ENCODE results near the gene MYO16. TPM values are rescaled to one million over a fixed set of nuclear protein-coding genes. Genes with fewer than 3 reads are reported as not detected.
"Not testable (repeated sequence)": the region's sequence is repeated elsewhere in the genome, so short reads cannot be mapped to it uniquely, and the experiment has no call there.

The MYO16 gene
- total RNA-seq, 3 donors from 2014 or later = 0.15 to 0.48 (median 0.33) TPM

GRCh38 chr13:109215377-109215776, 586.0 kb downstream of the MYO16 start:
- Histone ChIP-seq H3K9me3 (no peaks in the 10 kb centered on the region), H3K27me3 (no peaks in the 10 kb centered on the region), H3K36me3 (no peaks in the 10 kb centered on the region), H3K4me3 (no peak overlapping the region), H3K4me1 (no peaks in the 10 kb centered on the region), H3K27ac (no peak overlapping the region)
- intact Hi-C loops (cut with DNase I; ENCODE audit: low total_unique reads) = no loop called here
- no peak for TF ChIP-seq CTCF (IDR thresholded peaks at IDR 0.05)
- TF ChIP-seq POLR2A (IDR thresholded peaks at IDR 0.05) = no peak
- TF ChIP-seq POLR2AphosphoS5 (IDR thresholded peaks at IDR 0.05) = no peak
- DNase-seq (ENCODE audit: low spot score in 2 of 2) = no peak

DNA sequence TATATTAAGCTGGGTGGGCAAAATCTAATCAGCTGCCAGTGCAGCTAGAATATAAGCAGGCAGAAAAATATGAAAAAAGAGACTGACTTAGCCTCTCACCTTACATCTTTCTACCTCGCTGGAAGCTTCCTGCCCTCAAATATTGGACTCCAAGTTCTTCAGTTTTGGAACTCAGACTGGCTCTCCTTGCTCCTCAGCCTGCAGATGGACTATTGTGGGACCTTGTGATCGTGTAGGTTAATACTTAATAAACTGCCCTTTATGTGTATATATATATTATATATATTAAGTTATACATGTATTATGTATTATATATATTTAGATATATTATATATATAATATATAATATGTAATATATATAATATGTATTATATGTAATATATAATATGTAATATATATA, 588.1 kb downstream of the MYO16 start:
- DNase-seq (ENCODE audit: low spot score in 2 of 2); H3K27ac ChIP-seq; H3K9me3 ChIP-seq; H3K4me1 ChIP-seq; intact Hi-C loops (cut with DNase I; ENCODE audit: low total_unique reads); H3K4me3 ChIP-seq; H3K27me3 ChIP-seq; H3K36me3 ChIP-seq: not testable (repeated sequence)

DNA sequence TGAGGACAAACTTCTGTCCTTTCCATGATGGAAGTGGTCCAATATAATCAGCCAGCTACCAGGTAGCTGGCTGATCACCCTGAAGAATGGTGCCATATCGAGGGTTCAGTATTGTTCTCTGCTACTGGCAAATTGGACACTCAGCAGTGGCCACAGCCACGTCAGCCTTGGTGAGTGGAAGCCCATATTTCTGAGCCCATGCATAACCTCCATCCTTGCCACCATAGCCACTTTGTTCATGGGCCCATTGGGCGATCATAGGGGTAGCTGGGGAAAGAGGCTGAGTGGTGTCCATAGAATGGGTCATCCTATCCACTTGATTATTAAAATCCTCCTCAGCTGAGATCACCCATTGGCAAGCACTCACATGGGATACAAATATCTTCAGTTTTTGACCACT, 591.2 kb downstream of the MYO16 start:
- no peak for DNase-seq (ENCODE audit: low spot score in 2 of 2)
- Histone ChIP-seq H3K27me3 (no peaks in the 10 kb centered on the region), H3K36me3 (no peaks in the 10 kb centered on the region), H3K27ac (no peak overlapping the region), H3K4me3 (no peak overlapping the region), H3K4me1 (no peaks in the 10 kb centered on the region), H3K9me3 (peaks cover 11 to 15% of the 10 kb centered on the region in 2 donors)
- intact Hi-C loops (cut with DNase I; ENCODE audit: low total_unique reads) = no loop called here
- TF ChIP-seq CTCF (IDR thresholded peaks at IDR 0.05) (no peak), POLR2A (IDR thresholded peaks at IDR 0.05) (no peak), POLR2AphosphoS5 (IDR thresholded peaks at IDR 0.05) (no peak)

DNA sequence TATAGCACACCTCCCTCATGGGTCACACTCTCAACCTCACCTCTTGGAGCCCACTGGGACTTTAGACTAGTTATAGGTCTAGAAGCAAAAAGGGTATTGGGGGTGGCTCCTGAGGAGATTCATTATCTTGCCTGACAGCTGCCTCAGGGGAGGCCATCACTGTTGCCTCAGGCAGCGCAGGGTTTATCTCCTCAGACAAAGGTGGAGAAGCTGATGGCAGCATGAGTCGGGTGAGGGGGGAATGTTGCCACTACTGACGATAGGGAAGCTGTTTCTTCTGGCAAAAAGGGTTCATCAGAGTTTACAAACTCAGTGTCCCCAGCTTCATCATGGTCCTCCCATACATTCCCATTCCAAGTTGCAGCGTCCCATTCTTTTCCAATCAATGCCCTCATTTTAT, 594.6 kb downstream of the MYO16 start:
- H3K9me3 ChIP-seq = peaks cover 11 to 15% of the 10 kb centered on the region in 2 donors
- H3K27me3 ChIP-seq = no peaks in the 10 kb centered on the region
- intact Hi-C loops (cut with DNase I; ENCODE audit: low total_unique reads) = no loop called here
- no peak overlapping the region for H3K4me3 ChIP-seq
- no peak for DNase-seq (ENCODE audit: low spot score in 2 of 2)
- no peak for TF ChIP-seq POLR2A (IDR thresholded peaks at IDR 0.05)
- TF ChIP-seq CTCF (IDR thresholded peaks at IDR 0.05) = no peak
- TF ChIP-seq POLR2AphosphoS5 (IDR thresholded peaks at IDR 0.05) = no peak
- H3K27ac ChIP-seq = no peak overlapping the region
- H3K36me3 ChIP-seq = no peaks in the 10 kb centered on the region
- H3K4me1 ChIP-seq = no peaks in the 10 kb centered on the region

DNA sequence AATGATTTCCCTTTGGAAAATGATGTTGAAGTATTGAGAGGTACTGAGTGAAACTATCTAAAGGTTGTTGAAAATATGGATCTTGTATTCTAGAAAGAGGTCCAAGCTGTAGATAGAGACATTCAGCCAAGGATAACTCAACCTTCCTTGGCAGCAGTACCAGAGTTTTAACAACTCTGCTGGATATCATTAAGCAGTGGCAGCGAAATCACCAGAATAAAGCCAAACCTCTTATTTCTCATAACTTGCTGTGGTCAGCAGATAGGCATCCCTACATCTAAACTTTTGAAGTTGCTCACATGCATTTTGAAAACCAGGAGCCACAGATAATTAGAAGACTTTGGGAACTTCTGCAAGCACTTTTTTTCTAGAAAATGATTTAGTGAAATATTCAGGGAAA, 597.2 kb downstream of the MYO16 start:
- Histone ChIP-seq H3K36me3 (no peaks in the 10 kb centered on the region), H3K4me3 (no peak overlapping the region), H3K9me3 (peaks cover 11 to 15% of the 10 kb centered on the region in 2 donors), H3K4me1 (no peaks in the 10 kb centered on the region), H3K27me3 (no peaks in the 10 kb centered on the region), H3K27ac (no peak overlapping the region)
- no peak for TF ChIP-seq CTCF (IDR thresholded peaks at IDR 0.05)
- no peak for TF ChIP-seq POLR2A (IDR thresholded peaks at IDR 0.05)
- TF ChIP-seq POLR2AphosphoS5 (IDR thresholded peaks at IDR 0.05) = no peak
- DNase-seq (ENCODE audit: low spot score in 2 of 2) = no peak
- intact Hi-C loops (cut with DNase I; ENCODE audit: low total_unique reads) = no loop called here

DNA sequence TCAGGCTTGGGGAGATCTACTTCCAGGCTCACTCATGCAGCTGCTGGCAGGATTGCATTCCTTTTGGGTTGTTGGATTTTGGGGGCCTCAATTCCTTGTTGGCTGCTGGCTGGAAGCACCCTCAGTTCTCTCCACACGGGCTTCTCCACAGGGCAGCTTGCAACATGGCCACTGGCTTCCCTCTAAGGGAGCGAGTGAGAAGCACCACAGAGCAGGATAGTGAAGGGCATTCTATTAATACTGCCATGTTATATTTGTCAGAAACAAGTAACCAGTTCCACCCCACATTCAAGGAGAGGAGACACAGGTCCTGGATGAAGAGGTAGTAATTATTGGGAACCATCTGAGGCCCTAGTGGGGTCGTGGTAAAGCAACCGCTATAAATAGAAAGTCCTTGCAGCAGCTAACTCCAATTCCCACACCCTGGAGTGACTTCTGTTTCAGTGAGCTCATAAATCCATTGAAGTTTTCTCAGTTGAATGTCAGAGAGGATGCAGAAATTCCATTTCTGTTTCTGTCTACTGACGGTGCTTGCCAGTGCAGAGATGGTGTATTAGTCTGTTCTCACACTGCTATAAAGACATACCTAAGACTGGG, 598.0 kb downstream of the MYO16 start:
- Histone ChIP-seq H3K9me3 (peaks cover 11 to 15% of the 10 kb centered on the region in 2 donors), H3K27me3 (no peaks in the 10 kb centered on the region), H3K36me3 (no peaks in the 10 kb centered on the region), H3K27ac (no peak overlapping the region), H3K4me1 (no peaks in the 10 kb centered on the region), H3K4me3 (no peak overlapping the region)
- TF ChIP-seq POLR2AphosphoS5 (IDR thresholded peaks at IDR 0.05) = no peak
- TF ChIP-seq POLR2A (IDR thresholded peaks at IDR 0.05) = no peak
- TF ChIP-seq CTCF (IDR thresholded peaks at IDR 0.05) = no peak
- intact Hi-C loops (cut with DNase I; ENCODE audit: low total_unique reads) = no loop called here
- DNase-seq (ENCODE audit: low spot score in 2 of 2) = no peak

Measured in breast epithelium (tissue), 4 donors.